ENCODE results near the gene ITGA1. TPM values are rescaled to one million over a fixed set of nuclear protein-coding genes. Genes with fewer than 3 reads are reported as not detected.

The ITGA1 gene
- total RNA-seq (ENCODE audit: unreplicated experiment) = 33.5 TPM
- long read RNA-seq, full-length matches to known transcripts = 1 of 2 reads
- long read RNA-seq, partial matches to known transcripts = 1 of 2 reads
- long read RNA-seq, other reads (novel, unspliced or antisense) = 0 of 2 reads

- Mint-ChIP-seq H3K4me1 (ENCODE audit: unreplicated experiment) (peaks cover 29% of the 10 kb centered on the region), H3K27ac (ENCODE audit: unreplicated experiment) (peak within 1 kb of the TSS; percentile 88), H3K4me3 (ENCODE audit: unreplicated experiment) (peak within 1 kb of the TSS; percentile 94), H3K27me3 (ENCODE audit: unreplicated experiment) (no peaks in the 10 kb centered on the region), H3K9me3 (ENCODE audit: unreplicated experiment) (no peaks in the 10 kb centered on the region), H3K36me3 (ENCODE audit: low read depth, unreplicated experiment) (peaks cover 6% of the 10 kb centered on the region)
- DNase-seq (ENCODE audit: low spot score) = peak; percentile 84
- peak; percentile 31 for TF ChIP-seq CTCF (IDR thresholded peaks at IDR 0.05; ENCODE audit: unreplicated experiment)
Observed at GRCh38 chr5:52787600-52788504, at the start of gene ITGA1, which contains the start of gene PELO. ITGA1 (plus strand) TSS chr5:52787916; CDS start chr5:52788354, 438 bp downstream. PELO (plus strand) TSS chr5:52787916; CDS start chr5:52800395, 12,479 bp downstream.

GRCh38 chr5:52738095-52738506, 49.6 kb upstream of the ITGA1 start:
- no peaks in the 10 kb centered on the region for H3K36me3 Mint-ChIP-seq (ENCODE audit: low read depth, unreplicated experiment)
- no peaks in the 10 kb centered on the region for H3K27me3 Mint-ChIP-seq (ENCODE audit: unreplicated experiment)
- no peaks in the 10 kb centered on the region for H3K9me3 Mint-ChIP-seq (ENCODE audit: unreplicated experiment)
- no peak for TF ChIP-seq CTCF (IDR thresholded peaks at IDR 0.05; ENCODE audit: unreplicated experiment)
- peaks cover 6% of the 10 kb centered on the region for H3K4me1 Mint-ChIP-seq (ENCODE audit: unreplicated experiment)
- no peak for DNase-seq (ENCODE audit: low spot score)
- H3K27ac Mint-ChIP-seq (ENCODE audit: unreplicated experiment) = no peak overlapping the region
- H3K4me3 Mint-ChIP-seq (ENCODE audit: unreplicated experiment) = no peak overlapping the region

- peaks cover 6% of the 10 kb centered on the region for H3K4me1 Mint-ChIP-seq (ENCODE audit: unreplicated experiment)
- H3K27me3 Mint-ChIP-seq (ENCODE audit: unreplicated experiment) = no peaks in the 10 kb centered on the region
- H3K27ac Mint-ChIP-seq (ENCODE audit: unreplicated experiment) = no peak overlapping the region
- TF ChIP-seq CTCF (IDR thresholded peaks at IDR 0.05; ENCODE audit: unreplicated experiment) = no peak
- no peak overlapping the region for H3K4me3 Mint-ChIP-seq (ENCODE audit: unreplicated experiment)
- H3K36me3 Mint-ChIP-seq (ENCODE audit: low read depth, unreplicated experiment) = no peaks in the 10 kb centered on the region
- DNase-seq (ENCODE audit: low spot score) = no peak
- no peaks in the 10 kb centered on the region for H3K9me3 Mint-ChIP-seq (ENCODE audit: unreplicated experiment)
Observed at GRCh38 chr5:52740007-52740406, 47.7 kb upstream of the ITGA1 start.

- Mint-ChIP-seq H3K36me3 (ENCODE audit: low read depth, unreplicated experiment) (no peaks in the 10 kb centered on the region), H3K9me3 (ENCODE audit: unreplicated experiment) (no peaks in the 10 kb centered on the region)
Observed at GRCh38 chr5:52743012-52743411, 44.7 kb upstream of the ITGA1 start.

More at GRCh38 chr5:52743012-52743411, 44.7 kb upstream of the ITGA1 start:
- Mint-ChIP-seq H3K4me1 (ENCODE audit: unreplicated experiment) (peaks cover 4% of the 10 kb centered on the region), H3K27me3 (ENCODE audit: unreplicated experiment) (no peaks in the 10 kb centered on the region), H3K4me3 (ENCODE audit: unreplicated experiment) (no peak overlapping the region), H3K27ac (ENCODE audit: unreplicated experiment) (no peak overlapping the region)
- TF ChIP-seq CTCF (IDR thresholded peaks at IDR 0.05; ENCODE audit: unreplicated experiment) = no peak
- DNase-seq (ENCODE audit: low spot score) = no peak
